ENCODE data around the gene ITGA5. TPM values are rescaled to one million over a fixed set of nuclear protein-coding genes. Genes with fewer than 3 reads are reported as not detected.

The ITGA5 gene
- total RNA-seq, 1 experiment from 2014 or later = 154 TPM

DNA sequence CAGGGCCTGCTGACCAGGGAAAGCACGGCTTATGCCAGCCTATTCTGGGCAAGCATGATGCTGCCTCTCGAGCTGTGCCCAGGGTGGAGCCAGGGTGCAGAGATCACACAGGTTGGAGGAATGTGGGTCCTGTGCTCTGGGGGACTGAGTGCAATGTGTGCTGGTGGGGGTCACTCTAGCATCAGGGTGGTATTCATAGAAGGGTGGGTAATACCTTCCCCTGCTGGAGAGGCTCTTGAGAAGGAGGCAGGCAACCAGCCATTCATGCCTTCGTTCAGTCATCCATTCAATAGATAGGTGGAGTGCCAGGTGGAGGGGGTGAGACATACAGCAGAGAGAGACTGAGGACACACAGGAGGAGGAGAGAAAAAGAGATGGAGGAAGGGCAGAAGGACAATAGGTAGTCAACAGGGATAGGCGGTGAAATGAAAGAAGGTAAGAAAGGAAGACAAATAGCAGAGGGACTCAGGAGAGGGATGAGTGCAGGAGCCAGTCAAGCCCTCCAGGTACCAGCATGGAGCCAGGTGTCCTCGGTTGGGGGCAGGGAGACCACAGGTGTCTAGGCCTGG is 29.4 kb downstream of the ITGA5 start:
- no peak for DNase-seq (ENCODE audit: low read depth)

DNA sequence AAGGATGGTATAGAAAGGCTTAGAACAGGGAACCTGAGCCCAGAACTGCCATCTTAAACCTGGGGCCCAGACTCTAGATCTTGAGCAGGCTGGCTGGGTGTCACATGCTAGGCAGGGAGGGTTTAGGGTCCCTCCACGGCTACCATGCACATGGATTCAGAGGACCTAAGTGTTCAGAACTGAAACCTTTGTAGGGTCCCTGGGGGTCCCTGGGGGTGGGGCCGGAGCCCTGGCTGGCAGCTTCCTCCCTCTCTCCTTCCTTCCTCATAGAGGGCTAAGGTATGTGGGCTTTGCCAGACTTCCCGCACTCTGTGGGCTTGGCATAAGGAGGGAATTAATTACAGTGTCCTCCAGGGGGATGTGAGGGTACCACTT is 29.9 kb downstream of the ITGA5 start:
- no peak for DNase-seq (ENCODE audit: low read depth)

DNA sequence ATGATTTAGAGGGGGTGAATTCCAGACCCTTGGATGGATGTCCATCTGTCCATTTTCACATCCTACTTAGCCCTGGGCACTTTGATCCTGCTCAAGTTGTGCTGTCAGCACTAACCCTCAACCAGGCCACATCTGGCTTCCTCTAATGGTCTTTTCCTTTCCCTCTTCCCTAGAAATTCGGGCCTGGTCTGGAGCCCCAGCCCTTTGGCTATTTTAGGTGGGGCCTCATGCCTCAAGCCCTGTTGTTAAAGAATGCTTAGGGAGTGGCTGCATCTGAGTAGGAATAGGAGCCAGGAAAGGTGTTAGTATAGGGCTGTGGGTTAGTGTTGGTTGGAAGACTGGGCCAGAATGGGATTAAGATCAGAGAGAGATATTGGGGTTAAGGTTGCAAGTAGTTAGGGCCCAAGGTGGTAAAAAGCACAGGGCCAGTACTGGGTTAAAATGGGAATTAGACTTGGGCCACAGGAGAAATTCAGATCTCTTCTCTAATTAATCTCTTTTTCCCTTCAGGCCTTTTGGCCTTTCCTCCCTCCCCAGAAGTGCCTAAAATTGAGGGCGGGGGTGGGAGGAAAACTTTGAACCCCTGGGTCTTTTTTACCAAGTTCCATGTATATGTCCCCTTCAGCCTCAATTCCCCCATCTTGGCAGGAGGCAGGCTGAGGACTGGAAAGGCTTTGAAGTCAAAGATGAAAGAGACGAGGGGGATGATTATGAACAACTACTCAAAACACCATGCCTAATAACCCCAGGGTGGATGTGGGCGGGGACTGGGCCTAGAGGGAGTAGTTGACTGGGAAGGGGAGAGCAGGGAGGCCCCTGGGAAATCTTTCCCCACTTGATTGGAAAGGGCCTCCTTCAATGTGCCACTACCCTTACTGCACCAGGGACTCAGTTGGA is 30.6 kb downstream of the ITGA5 start:
- no peak for DNase-seq (ENCODE audit: low read depth)

DNA sequence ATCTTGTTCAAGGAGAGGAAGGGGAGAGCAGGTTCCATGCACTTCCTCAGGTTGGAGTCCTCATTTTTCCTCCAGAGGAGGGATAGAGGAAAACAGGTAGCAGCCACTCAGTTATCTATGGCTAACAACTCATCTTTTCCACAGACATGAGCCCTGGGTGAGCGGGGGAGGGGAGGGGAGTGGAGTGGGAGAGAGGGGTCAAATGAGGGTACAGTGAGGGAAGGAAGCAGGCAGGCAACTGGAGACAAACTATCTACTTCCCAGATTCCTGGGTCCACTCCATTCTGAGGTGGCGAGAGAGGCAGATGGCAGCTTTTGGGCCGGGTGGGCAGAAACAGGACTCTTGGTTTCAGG is 32.0 kb downstream of the ITGA5 start:
- no peak for DNase-seq (ENCODE audit: low read depth)

DNA sequence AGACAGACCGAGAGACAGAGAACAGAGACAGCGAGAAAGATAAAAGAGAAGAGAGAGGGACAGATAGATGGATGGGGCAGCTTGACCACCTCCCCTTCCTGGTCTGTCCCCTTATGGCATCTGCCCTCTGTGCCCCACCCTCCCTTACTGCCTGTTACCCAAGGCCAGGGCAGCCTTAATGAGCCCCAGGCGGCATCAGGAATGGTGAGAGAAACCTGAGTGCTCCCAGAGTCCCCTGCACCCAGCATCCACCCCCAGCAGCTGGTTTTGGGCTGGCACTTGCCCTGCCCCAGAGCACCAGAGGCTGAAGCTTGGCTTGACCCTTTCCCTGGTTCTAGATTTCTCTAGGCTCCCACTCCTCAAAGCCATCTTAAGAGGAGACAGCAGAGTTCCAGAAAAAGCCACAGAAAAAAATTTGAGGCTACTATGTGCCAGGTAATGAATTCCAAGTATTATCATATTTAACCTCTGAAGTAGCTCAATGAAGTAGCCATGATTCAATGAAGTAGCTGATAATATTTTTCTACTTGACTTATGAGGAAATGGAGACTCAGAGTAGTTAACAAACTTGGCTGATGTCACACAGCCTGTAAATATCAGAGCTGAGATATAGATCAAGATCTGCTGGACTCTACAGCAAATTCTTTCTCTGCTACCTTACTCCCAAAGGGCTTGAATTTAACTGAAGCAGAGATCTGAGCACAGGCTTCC is 32.5 kb downstream of the ITGA5 start:
- DNase-seq (ENCODE audit: low read depth) = no peak

DNA sequence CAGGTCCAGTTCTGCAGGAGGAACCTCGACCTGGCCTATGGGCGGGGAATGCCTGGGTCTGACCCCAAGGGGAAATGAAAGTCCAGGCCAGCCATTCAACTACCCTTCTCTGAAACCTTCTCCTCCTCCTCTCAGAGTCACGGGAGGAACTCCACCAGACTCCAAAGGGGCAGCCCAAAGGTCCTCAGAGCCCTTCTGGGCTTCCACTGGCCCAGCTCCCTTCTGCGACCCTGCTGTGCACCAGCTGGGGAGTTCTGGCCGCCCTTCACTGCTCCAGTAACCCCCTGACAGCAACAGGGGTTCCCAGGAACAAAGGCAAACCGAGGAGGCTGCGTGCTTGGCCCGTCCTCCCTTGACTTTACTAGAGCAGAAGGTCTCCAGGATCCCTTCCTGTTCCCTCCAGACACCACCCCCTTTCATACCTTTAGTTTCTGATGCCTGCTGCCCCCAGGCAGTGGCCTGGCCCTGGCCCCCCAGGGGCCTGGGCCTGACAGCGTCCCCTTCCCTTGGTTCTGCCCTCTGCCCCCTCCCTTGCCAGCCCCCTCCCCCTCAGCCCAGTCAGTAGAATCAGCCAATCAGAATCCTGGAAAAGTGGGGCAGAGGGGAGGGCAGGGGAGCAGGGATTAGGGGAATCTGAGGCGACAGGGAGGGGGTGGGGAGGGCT is 33.7 kb downstream of the ITGA5 start:
- DNase-seq (ENCODE audit: low read depth) = no peak

DNA sequence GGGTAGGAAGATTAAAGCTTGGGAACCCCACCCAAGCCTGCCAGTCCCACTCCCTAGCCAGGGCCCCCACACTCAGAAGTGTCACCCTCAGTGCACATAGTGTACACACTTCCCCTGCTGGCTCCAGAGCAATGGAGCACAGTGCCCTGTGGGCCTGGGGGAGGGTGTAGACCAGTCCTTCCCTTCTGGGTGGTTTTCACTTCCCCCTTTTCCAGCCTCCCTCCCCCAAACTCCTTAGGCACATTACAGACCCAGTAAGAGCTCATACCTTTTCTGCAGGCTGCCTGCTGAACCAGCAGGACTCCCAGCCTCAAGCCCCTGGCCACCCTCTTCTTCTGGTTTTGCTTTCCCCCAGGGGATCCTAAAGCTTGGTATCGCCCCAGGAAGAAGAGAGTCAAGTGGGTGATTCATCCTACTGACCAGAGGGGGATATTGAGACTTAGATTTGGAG is 34.5 kb downstream of the ITGA5 start, which contains the start of gene ZNF385A:
Gene ZNF385A (minus strand): TSS at position 143 of the 451 bp plus-strand sequence. CDS start 219 bp downstream, outside the sequence.
- no peak for DNase-seq (ENCODE audit: low read depth)

DNA sequence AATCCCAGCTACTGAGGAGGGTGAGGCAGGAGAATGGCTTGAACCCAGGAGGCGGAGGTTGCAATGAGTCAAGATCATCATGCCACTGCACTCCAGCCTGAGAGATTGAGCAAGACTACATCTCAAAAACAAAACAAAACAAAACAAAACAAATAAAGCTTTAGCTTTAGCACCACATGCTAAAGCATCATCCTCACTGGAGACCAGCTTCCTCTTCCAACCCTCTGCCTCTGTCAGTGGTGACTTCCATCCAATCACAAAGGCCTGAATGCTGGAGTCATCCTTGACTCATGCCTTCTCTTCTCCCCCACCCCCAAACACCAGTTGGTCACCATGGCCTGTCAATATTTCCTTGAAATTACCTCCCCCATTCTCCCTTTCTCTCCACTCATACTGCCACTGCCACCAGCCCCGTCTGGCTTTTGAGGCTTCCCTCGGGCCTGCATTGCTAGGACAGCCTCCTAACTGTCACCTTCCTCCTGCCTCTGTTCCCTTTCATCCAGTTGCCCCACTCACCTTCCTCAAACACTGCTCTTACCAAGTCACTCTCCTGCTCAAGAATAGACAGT is 35.9 kb downstream of the ITGA5 start:
- DNase-seq (ENCODE audit: low read depth) = peak; percentile 88

DNA sequence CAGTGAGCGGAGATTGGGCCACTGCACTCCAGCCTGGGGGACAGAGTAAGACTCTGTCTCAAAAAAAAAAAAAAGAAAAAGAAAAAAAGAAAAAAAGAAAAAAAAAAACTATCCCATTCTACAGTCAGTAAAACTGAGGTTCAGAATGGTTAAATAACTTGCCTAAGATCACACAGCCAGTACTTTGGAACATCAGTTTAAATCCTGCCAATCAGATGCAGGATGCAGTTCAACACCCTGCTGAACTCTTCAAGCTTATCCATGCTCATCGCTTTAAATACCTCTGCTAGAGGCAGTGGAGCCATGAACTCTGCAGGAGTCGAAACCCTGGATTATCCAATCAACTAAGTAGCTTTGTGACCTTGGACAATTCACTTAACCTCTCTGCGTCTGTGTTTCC is 37.9 kb downstream of the ITGA5 start:
- DNase-seq (ENCODE audit: low read depth) = no peak

DNA sequence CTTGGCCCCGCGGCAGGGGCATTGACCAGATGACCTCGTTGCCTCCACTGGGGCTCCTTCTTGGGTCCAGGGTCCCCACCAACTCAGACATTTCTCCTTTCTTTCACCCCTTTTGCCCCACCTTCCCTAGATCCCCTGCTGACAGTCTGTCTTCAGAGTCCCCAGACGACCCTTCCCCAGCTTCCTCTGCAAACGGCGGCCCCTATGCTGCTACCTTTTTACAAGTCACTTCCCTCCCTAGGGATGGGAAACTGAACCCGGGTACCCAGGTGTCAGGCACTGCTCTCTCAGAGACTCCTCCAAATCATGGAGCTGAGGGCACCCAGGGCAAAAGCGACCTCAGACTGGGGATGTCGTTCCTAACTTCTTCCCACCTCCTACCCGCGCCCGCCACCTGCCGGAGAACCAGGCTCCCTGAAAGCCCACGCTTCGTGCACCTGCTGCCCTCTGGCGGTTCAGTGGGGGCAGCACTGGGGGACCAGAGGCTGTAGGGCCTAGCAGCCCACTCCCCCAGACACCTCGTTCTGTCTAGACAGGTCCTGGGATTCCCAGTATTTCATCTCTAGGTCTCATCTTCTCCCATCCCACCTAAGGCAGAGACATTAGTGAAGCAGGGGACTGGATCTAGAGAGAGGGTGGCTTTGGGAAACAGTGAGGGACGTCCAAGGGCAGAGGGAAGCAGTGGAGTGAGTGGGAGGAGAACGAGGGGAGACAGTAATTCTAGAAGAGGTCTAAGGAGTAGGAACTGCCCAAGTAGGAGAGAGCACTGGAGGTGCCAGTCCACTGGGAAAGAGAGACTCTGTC is 39.5 kb downstream of the ITGA5 start:
- DNase-seq (ENCODE audit: low read depth) = peak; percentile 80

DNA sequence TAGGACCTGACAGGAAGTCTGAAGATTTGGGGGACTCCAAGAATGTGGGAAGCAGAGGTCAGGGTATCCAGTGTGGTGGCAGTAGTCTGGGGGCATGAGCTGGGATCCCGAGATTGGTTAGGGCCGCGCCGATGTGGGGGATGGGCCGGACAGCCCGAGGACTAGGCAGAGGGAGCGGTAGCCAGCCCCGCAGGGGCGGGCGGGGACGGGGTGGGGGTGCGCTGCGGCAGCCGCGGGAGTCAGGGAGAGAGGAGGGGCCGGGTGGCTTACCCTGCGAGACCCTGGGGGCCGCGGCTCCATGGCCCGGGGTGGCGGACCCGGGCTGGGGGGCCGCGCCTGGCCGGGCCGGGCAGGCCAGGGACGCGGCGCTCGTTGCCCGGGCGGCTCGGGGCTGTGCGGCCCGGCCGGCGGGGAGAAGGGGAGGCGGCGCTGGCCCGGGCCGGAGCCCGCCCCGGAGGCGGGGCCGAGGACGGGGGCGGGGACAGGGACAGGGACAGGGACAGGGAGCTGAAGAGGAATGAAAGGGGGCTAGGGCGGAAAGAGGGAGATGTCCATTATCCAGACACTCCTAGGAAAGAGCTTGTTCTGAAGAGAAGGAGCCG is 40.2 kb downstream of the ITGA5 start:
- peak; percentile 57 for DNase-seq (ENCODE audit: low read depth)

DNA sequence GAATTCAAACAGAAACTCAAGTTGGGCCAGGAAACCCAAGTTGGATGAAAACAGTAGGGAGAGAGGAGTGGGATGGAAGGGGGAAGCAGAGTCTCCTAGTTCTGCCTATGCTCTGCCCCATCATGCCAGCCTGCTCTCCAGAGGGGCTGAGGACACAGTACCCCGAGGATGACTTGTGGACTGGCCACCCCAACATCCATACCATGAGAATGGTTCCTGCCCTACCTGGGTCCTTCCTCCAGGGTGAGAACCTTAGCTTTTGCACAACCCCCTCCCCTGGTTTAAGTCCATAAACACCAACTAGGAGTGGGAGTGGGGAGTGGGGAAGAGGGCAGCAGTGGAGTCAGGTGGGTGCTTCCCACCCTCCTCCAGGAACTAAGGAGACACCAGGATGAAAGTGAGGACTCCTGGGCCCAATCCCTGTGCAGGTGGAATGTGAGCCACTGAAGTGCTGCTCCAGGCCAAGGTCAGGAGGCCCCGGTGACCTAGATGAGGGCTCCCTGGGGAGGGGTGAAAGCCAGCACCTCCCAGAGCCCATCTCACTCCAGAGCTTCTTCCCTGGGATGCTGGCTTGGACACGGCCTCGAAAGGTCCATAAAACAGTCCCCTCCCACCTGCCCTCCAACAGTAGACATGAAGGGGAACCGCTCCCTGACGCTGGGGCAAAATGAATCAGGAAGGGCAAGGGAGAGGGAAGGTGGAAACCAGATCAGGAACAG is 41.1 kb downstream of the ITGA5 start:
- no peak for DNase-seq (ENCODE audit: low read depth)

DNA sequence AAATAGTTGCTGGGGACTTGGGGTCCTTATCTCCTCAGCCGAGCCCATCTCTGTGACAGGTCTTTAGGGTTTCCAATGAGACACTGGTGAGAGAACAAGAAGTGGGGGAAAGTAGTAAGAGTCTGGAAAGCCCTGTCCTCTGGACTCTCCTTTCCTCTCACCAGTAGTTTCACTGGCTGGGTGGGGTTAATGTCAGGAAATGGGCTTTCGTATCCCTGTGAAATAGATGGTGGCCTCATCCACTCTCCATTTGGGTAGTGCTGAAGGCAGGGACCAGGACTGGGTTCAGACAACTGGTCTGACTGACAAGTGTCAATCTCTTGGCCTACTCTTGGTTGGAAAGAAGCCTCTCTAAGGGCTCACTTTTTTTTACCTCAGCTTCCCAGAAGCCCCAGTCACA is 42.1 kb downstream of the ITGA5 start:
- DNase-seq (ENCODE audit: low read depth) = no peak

DNA sequence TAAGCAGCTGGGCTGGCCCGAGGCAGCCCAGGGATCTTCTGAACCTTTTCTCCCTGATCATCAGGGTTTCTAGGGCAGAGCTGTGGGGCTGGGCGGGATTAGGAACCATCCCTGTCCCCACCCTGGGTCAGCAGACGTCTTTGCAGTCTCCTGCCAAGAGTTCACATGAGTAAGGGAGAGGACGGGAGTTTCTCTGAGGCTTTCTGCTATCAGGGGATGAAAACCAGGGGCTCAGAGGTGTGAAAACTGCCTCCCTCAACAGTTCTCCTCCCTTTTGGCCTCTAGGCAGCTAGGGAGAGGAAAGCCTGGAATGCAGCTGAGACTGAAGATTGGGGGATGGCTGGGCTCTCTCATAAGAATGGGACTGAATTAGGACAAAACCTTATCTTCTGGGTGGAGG is 42.5 kb downstream of the ITGA5 start:
- no peak for DNase-seq (ENCODE audit: low read depth)

DNA sequence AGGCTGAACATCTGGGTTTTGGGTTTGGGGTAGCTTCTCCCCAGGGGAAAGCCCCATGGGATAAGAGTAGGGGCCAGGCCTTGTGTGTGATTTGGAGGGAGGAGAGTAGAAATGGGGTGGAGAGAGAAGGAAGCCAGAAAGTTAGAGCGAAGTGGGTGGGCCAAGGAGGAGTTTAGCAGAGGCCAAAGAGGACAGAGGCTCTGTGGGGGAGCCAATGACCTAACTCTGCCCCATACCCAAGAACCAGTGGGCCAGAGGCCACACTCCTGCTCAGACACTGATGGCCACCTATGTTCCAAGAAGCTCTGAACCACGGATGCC is 43.8 kb downstream of the ITGA5 start:
- no peak for DNase-seq (ENCODE audit: low read depth)

DNA sequence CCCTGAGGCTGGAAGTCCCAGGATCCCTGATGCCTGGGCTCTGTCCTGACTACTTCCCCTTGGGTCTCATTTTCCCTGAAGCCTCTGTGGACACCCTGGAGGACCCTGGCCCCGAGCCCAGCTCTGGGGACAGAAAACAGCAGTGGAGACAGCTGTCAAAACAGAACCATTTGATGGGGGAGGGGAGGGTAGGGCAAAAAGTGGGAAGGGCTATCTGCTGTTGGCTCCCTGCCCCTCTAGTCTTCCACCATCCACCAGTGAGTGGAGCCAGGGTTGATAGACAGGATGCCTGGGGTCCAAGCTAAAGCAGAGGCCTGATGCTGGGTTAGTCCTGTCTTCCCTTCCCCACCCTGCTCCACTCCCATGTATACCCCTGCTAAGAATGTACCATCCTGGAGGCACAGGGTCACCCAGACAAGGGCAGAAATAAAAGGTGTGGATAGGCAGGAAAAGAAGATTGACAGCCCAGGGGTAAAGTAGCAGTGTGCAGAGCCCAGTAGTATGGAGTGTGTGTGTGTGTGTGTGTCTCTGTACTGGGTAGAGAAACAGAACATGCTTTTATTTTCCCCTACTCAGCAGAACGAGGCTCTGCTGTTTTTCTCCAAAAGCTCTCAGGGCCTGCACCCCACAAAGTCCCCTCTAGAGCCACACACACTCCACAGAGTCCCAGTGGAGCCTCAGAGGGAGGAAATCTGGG is 44.4 kb downstream of the ITGA5 start:
- no peak for DNase-seq (ENCODE audit: low read depth)

DNA sequence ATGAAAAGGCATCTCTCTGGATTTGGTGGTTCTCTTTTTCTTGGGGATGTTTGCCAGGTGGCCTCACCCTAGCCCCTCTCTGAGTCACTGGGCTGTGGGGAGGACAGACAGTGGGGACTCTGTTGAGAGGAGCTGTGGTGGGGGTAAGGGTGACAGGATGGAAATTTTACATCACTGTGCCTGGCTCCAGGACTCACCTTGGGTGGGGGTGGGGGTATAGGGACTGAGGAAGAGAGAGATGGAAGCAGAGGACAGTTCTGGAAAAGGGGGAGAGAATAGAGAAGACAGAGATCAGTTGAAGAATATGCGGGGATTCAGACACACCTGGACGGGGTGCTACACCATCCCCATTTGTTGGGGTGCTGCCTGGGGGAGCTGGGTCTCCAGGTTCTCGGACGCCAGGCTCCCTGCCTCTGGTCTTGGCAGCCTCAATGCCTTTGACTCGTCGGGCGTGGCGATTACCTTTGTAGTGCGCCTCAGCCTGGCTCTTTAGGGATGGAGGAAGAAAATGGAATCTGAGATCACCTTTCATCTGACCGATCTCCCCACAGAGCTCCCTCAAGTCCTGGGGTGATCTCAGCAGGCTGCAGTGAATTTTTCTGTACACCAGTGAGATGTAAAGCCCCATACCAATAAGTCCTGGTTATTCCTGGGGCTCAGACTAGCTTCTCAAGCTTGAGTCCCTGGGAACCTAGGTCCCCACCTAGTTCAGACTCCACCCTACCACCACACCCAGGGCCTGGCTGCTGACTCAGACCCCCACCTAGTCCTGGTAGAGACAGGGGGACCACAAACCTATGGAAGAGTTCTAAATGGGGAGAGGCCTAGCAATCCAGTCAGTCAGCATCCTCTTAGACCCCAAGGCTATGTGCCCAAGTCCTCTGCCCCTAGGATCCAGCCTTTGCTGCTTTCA is 45.2 kb downstream of the ITGA5 start:
- DNase-seq (ENCODE audit: low read depth) = peak; percentile 30

DNA sequence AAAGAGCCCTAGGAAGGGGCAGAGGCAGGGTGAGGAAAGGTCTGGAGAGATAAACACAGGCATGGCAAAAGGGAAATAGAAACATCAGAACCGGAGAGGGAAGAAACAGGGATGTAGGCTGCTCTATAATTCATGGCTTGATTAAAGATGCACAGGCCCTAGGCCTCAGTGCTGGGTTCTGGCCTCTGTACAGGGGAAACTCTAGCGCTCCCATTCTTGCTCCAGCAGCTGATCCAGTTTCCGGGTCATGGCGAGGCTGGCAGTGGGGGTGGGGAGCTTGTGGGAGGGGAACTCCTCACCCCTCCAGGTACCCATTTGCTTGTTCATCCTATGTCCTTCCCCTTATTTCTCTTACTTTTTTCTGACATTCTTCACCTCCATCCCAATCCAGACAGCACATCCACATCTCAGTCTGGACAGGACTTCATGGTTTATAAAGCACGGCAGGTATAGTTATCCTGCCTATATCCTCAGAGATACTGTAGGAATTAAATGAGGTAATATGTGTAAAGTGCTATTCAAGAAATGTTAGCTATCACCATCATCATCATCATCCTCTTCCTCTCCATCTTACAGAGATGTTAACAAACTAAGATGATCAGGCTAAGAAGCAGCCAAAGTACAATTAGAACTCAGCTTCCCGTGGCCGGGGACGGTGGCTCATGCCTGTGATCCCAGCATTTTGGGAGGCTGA is 46.8 kb downstream of the ITGA5 start:
- DNase-seq (ENCODE audit: low read depth) = no peak

Data from RPMI7951 (cell line).